ENCODE data around the gene ISG15.
"Not testable (repeated sequence)": the region's sequence is repeated elsewhere in the genome, so short reads cannot be mapped to it uniquely, and the experiment has no call there.

ISG15 gene

DNA sequence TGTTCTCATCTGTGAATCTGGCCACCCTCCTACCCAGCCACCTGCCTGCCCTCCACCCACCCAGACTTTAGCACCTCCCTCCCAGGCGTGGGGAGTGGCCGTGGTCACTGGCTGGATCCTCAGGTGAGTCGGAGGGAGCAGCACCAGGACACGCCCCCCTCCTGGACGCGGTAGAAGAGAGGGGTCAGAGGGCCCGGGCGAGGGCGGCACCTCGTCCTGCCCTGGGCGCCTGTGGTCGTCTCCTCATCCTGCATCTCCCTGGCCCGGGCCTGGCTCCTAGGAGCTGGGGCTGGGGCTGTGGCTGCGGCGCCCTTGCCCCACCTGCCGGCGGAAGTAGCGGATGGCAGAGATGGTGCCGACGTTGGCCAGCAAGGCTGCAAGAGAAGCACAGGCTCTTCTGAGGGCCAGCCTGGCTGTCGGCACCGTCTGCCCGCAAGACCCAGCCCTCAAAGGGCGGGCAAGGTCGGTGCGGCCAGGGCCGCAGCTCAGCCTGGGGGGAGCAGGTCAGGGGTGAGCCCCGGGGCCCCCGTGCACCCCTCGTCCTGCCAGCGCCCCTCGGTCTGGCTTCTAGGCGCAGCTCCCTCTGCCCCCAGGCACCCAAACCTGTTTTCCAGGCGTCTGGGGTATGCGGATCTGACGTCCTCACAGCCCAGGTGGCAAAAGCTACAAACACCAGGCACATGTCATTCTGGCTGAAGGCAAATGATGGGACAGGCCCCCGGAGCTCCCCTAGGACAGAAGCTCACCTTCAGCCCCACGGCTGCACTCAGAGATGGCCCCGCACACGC, 37.2 kb upstream of the ISG15 start:
- DNase-seq: peak; percentile 72 to 80

DNA sequence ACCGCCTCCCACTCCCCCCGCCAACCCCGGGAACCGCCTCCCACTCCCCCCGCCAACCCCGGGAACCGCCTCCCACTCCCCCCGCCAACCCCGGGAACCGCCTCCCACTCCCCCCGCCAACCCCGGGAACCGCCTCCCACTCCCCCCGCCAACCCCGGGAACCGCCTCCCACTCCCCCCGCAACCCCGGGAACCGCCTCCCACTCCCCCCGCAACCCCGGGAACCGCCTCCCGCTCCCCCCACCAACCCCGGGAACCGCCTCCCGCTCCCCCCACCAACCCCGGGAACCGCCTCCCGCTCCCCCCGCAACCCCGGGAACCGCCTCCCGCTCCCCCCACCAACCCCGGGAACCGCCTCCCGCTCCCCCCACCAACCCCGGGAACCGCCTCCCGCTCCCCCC, 36.5 kb upstream of the ISG15 start:
- DNase-seq: not testable (repeated sequence)

DNA sequence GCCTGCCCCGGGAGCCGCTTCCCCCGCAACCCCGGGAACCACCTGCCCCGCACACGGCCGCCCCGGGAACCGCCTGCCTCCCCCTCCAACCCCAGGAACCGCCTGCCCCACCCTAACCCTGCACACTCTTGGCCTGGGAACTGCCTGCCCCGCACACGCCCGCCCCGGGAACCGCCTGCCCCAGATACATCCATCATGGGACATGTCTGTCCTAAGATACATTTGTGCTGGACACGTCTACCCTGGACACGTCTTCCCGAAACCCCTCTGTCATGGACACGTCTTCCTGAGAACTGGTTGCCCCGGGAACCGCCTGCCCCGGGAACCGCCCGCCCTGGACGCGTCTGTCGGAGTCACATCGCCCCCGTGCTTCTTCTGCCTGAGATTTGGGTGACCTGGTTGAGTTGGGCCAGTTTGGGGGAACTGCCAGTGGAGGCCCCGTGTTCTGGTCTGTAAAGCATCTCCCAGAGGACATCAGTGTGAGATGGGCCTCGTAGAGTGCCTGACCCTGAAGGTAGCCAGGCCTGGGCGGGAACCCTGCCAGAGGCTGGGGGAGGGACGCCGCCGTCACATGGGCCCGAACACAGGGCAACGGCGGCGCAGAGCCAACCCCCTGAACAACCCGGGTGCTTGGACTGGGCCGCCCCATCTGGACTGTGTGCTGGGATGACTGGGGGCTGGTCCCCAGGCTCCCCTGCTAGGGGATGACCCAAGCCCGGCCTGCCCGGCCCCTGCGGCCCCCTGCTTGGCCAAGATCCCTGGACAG, 35.0 kb upstream of the ISG15 start:
- DNase-seq: no peak

DNA sequence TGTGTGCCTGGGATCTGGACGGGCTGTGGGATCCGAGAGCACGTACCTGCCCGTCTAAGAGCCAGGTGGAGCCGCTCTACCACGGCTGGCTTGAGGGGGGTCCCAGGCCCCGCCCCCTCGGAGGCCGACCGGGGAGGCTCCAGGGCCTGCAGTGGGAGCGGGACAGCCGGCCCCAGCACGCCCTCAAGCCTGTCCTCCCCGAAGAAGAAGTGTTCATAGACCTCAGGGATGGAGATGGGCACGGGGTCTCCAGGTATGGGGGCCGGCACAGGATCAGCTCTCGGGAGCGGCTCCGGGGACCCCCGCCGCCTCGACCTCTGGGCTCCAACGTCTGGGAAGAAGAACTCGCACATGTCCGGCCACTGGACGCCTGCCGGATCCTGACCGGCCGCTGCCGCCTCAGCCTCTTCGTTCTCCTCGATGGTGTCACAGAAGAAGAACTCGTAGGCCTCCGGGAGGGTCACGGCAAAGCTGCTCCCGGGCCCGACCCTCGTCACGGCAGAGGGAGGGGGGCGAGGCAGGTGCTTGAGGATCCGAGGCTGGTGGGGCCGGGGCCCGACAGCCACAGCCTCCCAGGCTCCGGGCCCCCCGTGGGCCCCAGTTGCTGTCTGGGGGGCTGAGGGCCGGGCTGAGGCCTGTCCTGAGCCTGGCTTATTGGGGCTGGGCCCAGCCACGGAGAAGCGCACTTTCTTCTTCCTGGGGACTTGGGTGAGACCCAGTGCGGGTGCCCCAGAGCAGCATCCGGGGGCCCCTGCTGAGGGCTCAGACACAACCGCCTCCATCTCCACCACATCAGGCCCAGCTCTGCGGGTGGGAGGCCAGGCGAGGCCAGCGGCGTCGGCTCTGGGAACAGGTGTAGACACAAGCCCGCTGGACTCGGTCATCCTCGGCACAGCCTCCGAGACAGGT, 34.2 kb upstream of the ISG15 start:
- DNase-seq: no peak

DNA sequence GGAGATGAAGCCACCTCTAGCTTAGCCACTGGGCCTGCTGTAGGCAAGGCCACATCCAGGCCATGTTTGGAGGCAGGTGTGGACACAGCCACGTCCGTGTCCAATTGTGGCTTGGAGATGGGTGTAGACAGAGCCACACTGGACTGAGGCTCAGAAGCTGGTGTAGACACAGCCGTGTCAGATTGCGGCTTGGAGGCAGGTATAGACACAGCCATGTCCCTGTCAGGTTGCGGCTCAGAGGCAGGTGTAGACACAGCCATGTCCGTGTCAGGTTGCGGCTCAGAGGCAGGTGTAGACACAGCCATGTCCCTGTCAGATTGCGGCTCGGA, 33.6 kb upstream of the ISG15 start:
- no peak for DNase-seq

DNA sequence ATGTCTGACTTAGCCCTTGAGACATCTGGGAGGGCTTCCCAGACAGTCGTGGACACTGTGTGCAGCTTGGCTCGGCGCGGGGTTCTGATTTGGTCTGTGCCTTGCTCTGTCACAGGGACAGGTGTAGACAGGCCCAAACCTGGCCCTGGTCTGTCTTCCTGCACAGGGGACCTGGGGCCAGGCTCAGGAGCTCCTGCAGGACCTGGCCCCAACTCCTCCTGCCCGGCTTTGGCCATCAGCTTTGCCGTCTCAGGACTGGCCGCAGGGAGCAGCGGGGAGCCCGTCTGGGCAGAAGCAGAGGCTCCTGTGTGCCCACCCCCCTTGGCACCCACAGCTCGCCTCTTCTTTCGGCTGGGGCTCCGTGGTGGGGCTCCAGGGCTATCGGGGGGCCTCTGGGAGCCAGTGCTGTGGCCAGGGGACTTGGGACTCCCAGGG, 33.1 kb upstream of the ISG15 start:
- no peak for DNase-seq

DNA sequence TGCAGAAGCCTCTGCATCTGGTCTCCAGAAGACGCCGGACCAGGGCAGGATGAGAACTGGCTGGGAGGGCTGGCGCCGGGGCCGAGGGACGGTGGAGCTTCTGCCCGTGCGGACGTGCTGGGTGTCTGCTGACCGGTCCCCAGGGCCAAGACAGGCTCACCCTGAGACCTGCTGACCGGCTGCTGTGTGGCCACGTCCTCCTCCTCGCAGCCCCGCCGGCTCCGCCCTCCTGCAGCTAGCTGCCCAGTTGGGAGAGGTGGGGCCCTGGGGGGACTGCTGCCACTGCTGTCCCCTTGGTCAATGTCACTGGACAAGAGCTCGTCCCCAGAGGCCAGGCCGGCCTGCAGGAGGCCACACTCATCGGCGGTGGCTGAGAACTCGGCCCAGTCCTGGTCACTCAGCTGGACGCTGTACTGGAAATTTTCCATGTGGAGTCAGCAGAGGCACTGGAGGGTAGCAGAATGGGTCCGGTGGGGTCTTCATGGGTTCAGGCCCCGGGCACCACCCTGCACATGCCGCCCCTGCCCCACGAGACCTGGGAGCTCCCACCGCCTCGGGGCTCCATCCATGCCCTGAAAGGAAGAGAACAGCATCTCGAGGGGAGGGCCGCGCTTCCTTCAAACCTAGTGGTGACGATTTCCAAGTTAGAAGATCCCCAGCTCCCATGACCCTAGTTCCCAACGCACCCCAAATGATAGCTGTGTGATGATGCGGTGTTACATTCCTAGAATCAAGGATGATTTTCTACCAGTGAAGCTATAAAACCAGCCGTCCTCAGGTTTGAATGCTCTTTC, 32.5 kb upstream of the ISG15 start:
- no peak for DNase-seq

DNA sequence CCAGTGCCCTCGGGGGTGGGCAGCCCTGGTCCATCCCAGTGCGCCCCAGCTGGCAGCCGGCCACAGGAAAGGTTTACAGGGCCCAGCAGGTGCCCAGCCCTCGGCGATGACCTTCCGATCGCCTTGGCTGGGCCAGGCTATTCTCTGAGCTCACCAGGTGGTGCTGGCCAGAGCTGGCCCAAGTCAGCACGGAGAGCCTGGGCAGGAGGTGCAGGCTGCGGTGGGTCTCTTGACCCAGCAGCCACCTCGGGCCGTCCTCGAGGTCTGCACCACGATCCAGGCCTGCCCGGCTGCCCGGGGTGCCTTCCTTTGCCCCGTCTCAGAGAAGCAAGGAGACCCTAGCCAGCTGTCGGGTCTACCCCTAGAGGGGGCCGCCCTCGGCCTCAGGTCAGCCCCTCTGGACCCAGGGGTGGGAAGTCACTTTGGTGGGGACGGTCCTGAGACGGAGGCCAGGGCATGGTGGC, 31.8 kb upstream of the ISG15 start:
- no peak for DNase-seq

DNA sequence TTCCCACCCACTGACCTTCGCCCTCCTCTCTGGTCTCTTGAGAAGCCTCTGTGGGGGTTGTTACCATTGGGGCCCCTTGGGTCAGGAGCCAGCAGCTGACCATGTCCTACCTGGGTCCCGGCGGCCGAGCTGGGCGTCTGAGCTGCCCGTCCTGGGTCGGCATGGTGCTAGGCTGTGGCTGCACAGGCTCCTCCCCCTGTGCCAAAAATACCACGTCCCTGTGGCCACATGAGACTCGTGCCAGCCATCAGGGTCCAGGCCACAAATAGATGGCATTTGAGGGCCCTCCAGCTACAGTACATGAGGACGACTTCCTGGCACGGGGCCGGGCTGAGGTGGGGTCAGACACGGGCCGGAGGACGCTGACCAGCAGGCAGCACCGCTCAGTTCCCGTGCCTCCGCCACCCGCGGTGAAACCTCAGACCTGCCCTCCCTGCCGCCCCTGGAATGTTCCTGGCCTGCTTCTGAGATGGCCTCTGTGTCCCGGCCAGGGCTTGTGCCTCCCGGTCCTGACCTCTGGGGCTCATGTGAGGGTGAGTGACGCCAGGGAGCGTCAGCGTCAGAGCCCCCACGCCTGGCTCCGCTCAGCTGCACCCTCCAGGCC, 31.2 kb upstream of the ISG15 start, which contains the start of gene PERM1:
Gene PERM1 (minus strand): TSS at position 139 of the 604 bp plus-strand sequence. CDS start 1,064 bp downstream, outside the sequence.
- no peak for DNase-seq

DNA sequence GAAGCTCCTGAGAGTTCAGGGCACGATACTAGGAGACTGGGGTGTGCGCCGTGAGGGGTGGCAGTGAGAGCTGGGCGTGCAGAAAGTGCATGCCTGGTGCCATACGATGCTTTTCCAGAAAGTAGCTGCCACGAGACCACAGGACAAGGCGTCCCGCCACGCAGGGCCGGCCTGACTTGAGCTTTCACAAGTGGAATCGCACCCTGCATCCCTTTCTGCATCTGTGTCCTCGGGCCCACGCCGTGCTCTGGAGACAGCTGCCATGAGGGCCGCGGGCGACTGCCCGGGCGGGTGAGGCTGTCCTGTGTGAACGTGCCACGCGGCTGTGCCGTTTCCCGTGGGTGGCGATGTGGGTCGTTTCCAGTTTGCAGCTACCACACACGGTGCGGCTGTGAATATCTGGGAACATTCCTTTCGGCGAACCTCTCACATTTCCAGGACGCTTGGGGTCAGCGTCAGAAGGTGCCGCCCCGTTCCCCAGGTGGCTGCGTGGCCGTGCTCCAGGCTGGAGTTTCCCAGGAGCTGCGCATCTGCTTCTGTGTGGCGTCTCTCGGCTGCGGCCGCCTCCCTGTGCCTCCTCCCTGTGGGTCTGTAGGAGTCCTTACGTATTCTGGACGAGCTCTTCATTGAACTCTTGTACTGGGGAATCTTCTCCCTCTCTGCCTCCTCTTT, 30.4 kb upstream of the ISG15 start:
- DNase-seq: no peak

DNA sequence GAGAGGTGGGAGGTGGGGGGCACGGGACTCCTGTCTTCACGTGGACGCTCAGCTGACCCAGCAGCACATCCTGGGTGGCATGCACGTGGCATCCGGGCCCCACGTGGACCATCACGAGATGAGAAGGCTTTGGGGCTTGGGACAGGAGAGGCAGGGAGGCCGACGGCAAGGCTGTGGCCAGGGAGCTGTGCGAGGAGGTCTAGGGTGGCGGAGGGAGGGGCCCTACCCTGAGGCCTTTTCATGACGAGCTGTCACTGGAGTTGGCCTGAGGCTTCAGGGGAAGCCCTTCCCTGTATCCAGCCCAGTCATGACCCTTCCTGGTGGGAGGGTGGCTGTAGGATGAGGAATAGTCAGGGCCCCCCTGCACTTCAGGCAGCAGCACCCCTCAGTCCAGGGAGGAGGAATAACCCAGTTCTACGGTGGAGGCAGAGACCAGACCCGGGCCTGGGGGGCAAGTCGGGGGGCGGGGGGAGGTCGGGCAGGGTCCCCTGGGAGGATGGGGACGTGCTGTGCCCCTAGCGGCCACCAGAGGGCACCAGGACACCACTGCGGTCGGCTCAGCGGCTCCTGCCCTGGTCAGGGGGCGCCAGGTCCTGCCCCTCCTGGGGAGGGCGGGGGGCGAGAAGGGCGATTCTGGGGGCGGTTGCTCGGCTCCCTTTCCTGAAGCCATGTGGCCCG, 29.4 kb upstream of the ISG15 start:
- peak in 1 of 2 experiments; percentile 46 for DNase-seq

DNA sequence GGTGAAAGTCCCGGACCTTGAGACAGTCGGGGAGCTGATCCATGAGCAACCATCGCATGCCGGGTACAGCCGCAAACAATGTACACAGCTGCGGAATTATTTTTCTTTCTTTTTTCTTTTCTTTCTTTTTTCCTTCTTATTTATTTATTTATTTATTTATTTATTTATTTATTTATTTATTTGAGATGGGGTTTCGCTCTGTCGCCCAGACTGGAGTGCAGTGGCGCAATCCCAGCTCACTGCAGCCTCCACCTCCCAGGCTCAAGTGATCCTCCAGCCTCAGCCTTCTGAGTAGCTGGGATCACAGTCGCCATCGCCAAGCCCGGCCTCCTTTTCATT, 28.9 kb upstream of the ISG15 start:
- DNase-seq: no peak

DNA sequence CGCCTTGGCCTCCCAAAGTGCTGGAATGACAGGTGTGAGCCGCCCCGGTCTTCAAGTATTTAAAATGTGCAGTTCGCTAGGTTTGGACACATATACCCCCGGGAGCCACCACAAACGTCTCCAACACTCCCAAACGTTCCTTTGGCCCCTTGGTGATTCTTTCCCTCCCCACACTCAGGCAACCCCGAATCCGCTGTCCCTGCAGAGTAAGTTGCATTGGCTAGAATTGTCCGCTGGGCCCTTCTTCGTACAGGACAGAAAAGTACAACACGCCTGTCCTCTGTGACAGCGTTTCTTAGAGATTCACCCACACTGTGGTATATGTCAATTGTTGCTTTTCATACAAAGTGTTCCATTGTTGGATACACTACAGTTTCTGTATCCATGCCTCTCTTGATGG, 28.2 kb upstream of the ISG15 start:
- DNase-seq: no peak

DNA sequence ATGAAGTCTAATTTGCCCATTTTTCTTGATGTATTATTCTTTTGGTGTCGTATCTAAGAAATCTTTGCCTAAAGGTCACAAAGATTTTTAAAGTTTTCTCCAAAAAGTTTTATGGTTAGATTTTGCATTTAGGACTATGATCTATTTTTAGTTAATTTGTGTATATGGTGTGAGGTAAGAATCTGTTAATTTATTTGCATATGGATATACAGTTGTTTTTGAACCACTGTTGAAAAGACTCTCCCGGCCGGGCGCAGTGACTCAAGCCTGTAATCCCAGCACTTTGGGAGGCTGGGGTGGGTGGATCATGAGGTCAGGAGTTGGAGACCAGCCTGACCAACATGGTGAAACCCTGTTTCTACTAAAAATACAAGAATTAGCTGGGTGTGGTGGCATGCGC, 25.2 kb upstream of the ISG15 start:
- DNase-seq: not testable (repeated sequence)

DNA sequence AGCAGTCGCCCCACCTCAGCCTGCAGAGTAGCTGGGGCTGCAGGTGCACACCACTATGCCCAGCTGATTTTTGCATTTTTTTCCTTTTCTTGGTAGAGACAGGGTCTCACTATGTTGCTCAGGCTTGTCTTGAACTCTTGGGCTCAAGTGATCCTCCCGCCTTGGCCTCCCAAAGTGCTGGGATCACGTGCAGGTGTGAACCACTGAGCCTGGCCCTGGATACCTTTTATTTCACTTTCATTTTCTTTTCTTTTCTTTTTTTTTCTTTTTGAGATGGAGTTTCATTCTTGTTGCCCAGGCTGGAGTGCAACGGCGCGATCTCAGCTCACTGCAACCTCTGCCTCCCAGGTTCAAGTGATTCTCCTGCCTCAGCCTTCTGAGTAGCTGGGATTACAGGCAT, 22.0 kb upstream of the ISG15 start:
- not testable (repeated sequence) for DNase-seq

DNA sequence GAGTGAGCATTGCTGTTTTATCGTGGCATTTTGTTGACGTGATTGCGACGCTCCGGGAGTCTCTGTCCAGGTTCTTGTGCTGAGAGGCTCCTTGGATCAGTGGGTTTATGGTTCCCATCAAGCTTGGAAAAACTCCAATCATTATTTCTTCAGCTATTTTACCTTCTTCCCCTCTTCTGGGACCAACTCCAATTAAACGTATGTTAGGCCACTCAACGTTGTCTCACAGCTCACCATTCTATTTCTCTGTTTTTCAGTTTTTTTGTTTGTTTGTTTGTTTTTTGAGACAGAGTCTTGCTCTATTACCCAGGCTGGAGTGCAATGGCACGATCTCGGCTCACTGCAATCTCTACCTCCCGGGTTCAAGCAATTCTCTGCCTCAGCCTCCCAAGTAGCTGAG, 21.4 kb upstream of the ISG15 start:
- DNase-seq: no peak

DNA sequence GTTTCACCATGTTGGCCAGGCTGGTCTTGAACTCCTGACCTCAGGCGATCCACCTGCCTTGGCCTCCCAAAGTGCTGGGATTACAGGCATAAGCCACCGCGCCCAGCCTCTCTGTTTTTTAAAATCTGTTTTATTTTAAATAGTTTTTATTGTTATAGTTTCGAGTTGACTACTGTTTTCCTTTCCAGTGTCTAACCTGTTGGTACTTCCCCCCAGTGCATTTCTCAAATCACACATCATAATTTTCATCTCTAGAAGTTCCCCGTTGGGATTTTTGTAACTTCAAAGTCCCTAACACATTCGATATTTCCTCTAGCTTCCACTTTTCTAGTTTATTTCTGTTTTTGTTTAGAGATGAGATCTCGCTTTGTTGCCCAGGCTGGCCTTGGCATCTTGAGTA, 20.9 kb upstream of the ISG15 start:
- no peak for DNase-seq

DNA sequence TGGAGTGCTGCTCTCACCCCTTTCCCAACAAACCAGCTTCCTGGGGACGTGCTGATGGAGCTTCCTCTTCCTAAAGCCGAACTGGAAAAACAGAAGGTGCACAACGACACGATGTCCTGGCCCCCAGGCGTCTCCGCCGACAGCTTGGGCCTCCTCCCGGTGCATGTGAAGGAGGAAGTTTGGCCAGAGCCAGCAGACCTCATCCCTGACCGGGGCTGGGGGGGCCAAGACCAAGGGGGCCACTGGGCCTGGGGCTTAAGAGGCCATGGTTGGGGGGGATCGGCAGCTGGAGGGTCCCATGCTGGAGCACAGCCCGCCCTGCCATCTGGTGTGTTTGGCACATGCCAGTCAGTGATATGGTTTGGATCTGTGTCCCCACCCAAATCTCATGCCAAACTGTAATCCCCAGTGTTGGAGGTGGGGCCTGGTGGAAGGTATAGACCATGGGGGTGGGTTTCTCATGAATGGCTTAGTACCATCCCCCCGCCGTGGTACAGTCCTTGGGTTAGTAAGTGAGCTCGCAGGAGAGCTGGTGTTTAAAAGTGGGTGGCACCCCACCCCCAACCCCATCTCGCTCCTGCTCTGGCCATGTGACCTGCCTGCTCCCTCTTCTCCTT, 19.8 kb upstream of the ISG15 start:
- DNase-seq: no peak

DNA sequence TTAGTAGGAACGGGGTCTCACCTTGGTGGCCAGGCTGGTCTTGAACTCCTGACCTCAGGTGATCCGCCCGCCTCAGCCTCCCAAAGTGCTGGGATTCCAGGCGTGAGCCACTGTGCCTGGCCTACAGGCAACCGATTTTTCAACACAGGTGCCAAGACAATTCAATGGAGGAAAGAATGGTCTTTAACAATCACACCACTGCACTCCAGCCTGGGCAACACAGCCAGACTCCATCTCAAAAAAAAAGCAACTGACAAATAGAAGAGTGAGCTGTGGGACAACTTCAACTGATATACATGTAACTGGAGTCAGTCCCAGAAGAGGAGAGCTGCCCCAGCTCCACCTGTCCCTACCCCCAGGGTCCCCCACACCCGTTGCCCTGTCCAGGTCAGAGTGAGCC, 18.8 kb upstream of the ISG15 start:
- not testable (repeated sequence) for DNase-seq
